HUDEP-2 (cell line): ENCODE measurements around the gene OLFM3.

Source experiments
- DNase-seq, 76 experiments: peaks; one replicate each; lab custom pipeline; 2025; ENCODE audit not compliant: unreplicated experiment in 76 of 76; lab: John Stamatoyannopoulos, UW

Gene OLFM3

DNA sequence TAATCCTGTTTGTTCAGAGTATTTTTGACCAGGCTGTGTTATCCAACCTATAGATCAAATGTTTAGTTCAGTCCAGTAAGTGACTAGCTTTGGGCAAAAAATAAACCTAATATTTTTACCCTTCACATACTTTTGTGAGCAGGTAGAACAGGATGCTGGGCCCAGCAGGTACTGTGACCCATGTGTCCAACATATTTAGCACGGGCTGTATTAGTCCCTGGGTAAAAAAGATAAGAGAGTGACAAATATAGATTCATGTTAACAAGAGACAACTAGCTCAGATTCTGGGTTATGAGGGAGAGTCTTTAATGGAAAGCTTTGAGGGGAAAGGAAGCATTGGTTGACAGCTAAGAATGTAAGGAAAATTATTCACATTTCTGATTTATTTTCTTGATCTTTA is 43.1 kb downstream of the OLFM3 start:
- DNase-seq = no peak

DNA sequence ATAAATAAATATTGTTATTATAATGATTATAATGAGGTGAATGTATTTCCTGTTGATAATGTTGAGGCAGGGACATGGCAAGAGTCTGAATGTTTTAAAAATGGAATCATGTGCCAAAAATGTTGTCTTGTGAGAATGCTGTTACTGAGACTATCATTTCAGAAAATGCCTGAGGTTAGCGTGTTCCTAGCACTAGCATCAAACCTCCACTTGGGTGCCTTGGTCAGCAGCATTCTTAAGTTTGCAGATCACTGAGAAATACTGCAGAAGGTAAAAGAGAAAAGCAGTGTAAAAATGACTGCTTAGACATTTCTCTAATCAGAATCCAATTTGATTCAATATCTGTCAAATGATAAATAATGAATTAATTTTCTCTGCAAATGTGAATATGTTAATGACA is 50.8 kb downstream of the OLFM3 start:
- DNase-seq = no peak

GRCh38 chr1:101943237-101943636 is 53.5 kb downstream of the OLFM3 start:
- DNase-seq = no peak

DNA sequence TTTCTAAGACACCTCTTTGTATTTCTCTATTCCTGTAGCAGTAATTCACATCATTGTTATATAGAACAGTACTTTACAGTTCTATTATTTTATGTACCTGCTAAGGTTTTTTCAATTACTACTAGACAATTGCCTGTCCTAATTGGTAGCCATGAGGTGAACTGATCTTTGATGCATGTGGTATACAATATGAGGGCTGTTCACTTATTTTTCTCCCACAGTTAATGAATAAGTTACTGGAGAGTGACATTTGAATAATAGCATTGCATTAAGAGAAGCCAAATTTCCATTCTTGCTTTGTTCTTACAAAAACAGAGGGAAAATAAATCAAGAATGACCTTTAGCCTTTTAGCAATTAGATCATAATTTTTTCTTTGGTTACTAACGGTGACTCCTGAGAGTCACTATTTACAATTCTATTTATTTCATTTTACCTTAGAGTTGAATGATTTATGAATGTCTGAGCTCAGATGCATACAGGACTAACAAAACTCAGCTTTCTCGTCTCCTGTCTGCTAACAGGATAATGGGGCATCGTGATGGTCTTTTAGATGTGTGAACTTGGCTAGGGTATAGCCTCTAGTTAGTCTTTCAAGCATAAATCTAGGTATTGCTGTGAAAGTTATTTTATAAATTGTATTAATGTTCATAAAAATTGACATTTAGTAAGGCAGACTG is 54.1 kb downstream of the OLFM3 start:
- DNase-seq = no peak

DNA sequence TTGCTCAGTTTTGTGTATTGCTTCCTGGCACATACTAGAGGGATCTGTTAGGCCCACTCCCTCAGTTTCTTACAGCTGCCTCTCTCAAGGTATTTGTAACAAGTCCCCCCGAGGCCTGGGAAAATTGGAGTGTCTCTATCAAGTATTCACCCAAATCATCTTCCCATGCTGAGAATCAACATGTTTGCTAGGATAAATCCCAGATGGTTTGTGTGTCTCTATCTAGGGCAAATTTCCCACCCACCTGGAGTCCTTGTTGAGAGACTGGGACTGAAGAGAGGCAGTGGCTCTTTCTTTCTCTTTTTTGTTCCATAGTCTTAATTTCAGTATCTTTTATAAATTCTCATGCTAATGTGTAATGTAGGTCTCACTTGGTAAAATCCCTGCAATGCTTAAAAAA is 58.0 kb downstream of the OLFM3 start:
- no peak for DNase-seq

DNA sequence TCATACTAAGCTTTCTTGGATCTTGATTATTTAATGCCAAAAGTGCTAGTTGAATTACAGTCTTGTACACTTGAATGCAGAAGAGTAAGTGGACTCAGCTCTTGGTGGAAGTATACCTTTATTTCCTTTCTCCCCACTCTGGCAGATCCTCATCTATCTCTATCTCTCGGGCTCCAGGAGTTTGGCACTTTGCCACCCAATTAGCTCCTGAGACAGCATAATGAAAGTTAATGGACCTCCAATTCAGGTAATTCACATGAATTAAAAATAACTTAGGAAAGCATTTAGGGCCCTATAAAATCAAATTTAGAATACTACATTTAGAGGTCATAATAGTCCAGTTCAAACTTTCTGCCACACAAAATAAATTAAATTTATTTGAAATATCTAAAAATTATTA is 67.4 kb downstream of the OLFM3 start:
- no peak for DNase-seq

GRCh38 chr1:101928829-101929228 is 67.9 kb downstream of the OLFM3 start:
- no peak for DNase-seq

DNA sequence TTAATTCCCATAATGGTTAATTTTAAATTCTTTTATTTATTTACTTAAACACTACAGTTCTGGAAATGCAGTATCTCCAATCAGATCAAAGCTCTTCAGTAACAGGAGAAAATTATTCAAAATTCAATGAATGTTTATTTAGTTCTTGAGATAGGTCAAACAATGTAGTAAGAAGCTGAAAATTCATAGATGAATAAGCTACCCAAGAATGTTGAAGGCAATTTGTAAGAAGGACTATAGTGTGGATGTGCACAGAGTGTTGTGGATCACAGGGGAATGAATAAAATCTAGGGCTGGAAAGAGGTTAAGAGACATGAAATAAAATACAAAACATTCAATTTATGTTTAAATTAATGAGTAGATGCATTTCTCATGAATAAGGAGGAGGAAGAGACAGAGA is 72.0 kb downstream of the OLFM3 start:
- DNase-seq = no peak

DNA sequence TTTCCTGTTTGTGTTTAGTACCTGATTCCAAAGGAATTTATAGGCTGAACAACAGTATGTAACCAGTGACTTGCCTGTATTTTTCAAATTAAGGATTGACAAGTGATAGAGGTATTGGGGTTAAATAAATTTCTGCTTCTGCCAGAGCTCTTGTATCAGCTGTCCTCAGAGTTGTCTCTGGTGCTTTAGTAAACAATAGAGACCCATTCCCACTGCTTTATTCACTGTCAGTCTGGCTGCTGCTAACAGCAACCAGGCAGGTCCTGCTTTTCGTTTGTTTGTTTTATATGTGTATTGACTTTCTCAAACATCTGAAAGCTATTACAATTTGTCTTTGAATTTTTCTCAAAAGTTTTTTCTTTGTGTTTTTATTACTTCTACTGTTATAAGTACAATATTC is 76.1 kb downstream of the OLFM3 start:
- no peak for DNase-seq

DNA sequence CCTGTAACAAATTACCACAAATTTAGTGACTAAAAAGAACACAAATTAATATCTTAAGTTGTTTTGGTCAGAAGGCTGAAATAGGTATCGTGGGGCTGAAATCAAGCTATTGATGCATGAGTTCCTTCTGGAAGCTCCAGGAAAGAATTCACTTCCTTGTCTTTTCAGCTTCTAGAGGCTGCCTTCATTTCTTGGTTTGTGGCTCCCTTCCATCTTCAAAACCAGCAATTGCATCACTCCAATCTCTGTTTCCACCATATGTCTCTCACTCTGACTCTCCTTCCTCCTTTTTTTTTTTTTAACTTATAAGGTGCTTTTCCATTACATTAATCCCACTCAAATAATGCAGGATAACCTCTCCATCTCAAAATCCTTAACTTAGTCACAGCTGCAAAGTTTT is 78.4 kb downstream of the OLFM3 start:
- no peak for DNase-seq

DNA sequence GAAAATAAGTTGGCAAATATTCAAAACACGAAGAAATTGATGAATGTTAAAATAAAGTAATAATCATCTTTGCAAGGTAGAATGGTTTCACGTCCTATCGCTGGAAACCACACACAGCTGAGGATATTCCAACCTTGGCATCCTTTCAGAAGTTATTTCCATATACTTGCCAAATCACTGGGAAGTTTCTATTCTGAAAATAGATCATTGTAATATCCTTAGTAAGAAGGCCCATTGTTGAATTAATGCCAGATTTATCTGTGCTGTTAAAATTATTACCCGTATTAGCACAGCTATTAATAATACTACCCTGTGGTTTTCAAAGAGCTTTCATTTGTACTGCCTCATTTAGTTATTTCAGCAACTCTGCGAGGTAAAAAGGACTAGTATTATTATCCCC is 81.1 kb downstream of the OLFM3 start:
- no peak for DNase-seq

DNA sequence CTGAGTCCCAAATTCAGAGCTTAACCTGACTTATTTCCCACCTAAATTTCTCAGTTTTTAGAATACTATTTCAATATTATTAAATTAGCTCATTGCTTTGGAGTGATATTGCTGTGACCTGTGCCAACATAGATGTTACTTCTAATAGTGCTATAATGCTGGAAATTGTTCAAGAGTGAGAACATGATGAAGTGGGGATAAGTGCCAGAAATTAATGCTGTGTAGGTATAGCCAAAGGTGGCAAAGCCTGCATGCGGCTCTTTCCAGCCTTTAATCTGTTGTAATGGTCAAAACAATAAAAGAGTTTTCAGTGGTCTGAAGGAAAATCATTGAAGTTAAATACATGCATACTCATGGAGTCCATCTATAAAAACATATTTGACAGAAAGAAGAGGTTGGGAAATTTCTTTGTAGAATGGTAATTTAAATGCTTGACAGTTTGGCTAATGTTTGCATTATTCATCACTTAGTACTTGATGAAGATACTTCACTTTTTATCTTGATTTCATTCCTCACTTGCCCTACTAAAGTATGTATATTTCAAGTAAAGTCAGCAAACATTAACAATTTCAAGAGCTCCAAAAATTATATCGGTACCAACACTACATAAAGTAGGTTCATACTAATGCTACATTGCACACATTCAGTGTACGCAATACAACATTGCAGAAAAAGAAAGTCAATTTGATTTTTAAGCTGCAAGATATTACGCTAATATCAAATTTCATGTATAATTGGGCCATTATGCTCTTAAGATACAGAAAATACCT is 82.1 kb downstream of the OLFM3 start:
- no peak for DNase-seq

DNA sequence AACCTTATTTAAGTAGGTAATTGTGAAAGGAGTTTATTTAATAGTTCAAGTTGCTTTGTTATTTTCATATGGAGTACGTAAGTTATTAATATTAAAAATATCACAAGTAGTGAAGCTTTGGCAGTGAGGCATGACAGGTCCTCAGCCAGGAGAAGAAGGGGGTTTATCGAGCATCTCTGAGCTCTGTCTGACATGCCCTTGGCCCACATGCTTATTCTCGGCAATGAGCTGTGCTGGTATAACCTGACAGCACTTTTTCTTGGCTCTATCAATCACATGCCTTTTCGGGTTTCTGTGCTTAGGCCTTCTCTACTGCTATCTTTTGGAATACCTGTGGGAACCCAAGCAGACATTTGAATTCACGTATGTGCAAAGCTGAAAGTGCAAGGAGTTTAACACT is 84.8 kb downstream of the OLFM3 start:
- no peak for DNase-seq

DNA sequence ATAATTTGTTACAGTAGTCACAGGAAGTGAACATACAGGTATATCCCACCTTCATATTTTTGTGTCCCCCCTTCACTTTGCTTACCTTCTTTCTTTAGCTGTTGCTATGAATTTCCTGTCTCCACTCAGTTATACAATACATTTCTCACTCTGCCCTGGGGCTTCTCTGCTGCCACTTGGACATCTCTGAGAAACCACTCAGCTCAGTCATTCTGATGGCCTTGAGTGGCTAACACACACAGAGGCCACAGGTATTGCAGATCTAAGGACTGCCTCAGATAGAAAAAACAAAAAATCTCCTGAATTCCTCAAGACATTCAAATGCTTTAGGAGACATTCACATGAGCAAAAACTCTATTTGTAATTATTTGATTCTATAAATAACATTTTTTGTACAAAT is 87.7 kb downstream of the OLFM3 start:
- no peak for DNase-seq

DNA sequence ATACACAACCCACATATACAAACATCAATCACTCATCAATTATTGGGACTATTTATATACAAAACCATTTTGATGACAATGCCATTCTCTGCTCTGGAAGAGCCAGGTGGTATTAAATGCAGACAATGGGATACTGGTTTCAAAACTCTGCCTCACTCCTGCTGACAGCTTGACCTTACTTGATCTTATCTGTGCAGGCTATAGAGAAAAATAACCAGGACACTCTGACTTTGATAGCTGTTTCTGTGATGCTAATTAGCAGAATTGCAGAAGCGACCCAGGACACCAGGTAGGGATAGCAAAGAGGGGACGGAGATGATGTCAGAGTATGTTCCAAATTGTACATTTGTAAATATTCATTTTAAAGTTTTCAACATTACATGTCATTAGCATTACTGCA is 89.5 kb downstream of the OLFM3 start:
- no peak for DNase-seq

GRCh38 chr1:101905283-101905835 is 91.4 kb downstream of the OLFM3 start:
- no peak for DNase-seq

DNA sequence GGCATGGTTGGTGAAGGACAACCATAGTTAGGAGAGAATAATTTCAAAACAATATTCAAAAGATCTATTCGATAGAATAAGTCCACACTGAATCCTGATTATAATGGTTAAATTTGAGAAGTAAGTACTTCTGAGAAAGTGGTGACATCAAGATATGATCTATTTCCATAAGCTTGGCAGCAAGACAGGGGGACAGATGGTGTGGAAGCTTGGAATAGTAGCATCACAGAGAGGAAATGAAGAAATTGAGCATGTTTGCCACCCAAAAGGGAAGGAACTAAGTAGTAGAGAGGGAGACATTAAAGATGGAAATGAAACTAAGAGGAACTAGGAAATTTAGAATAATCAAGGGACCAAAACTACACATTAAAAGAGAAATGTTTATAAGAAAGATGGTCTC is 94.5 kb downstream of the OLFM3 start:
- no peak for DNase-seq

GRCh38 chr1:101898137-101898536 is 98.6 kb downstream of the OLFM3 start:
- DNase-seq = no peak

GRCh38 chr1:101884621-101885020 is 112.1 kb downstream of the OLFM3 start:
- DNase-seq = no peak

- no peak for DNase-seq
Observed at GRCh38 chr1:101875891-101876290, 120.8 kb downstream of the OLFM3 start.

GRCh38 chr1:101873672-101874071 is 123.1 kb downstream of the OLFM3 start:
- no peak for DNase-seq

GRCh38 chr1:101859941-101860340 is 136.8 kb downstream of the OLFM3 start:
- DNase-seq = no peak
